ENCODE measurements around the gene TGM4. TPM values are rescaled to one million over a fixed set of nuclear protein-coding genes. Genes with fewer than 3 reads are reported as not detected.

TGM4 gene
- total and polyA plus RNA-seq, 2 experiments from 2014 or later, result not detected

DNA sequence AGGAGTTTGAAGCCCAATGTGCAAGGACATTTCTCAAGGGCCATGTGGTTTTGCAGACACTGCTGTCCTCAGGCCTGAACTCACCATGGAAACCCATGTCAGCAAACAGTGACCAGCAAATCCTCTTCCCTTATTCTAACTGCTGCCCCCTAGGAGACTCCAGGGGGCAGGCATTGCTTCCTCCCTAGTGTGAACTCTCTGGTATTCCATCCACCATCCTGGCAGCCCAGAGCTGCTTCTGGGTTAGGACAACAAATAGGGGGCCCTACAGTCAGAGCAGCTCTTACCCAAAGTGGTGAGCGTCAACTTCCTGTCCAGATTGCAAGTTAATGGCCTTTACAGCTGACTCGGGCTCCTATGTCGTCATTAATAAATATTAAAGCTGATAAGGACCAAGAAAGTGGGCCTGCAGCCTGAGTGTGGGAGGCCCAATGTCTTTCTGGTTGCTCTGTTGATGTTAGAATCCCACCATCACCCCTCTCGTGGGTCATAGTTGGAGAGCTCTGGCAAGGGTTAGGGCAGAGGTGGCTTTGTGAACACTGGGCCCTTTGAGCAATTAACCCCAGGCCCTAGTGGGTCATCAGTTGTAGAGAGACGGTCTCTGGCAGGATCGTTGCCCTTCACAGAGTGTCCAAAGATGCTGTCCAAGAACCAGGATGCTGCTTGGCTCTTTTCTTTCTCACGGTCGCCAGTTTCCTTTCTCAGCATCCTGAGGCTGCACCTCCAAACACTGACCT, 41.5 kb downstream of the TGM4 start:
- H3K79me2 ChIP-seq (replicated peaks; ENCODE audit: insufficient read depth), result no peaks in the 10 kb centered on the region
- Mint-ChIP-seq H3K4me1 (no peaks in the 10 kb centered on the region; the same call in 2 of the 3 replicates), H3K36me3 (ENCODE audit: low read depth) (peaks cover 7% of the 10 kb centered on the region; the same call in 2 of the 3 replicates), H3K4me3 (no peak overlapping the region), H3K9me3 (no peaks in the 10 kb centered on the region; the same call in 1 of the 3 replicates), H3K27ac (no peak overlapping the region), H3K27me3 (ENCODE audit: insufficient read depth, low read depth, poor library complexity) (no peaks in the 10 kb centered on the region)
- no peaks in the 10 kb centered on the region for H3F3A ChIP-seq (replicated peaks; ENCODE audit: low read depth)
- H3K4me2 ChIP-seq, result no peak overlapping the region
- ATAC-seq (peak; percentile 46), DNase-seq (ENCODE audit: low spot score) (peak; percentile 65)
- no peaks in the 10 kb centered on the region for H3K27me3 ChIP-seq (ENCODE audit: insufficient read depth)
- no peak overlapping the region for H2AFZ ChIP-seq
- H3K4me1 ChIP-seq (ENCODE audit: insufficient read depth), result no peaks in the 10 kb centered on the region
- H3K27ac ChIP-seq (ENCODE audit: low read depth), result no peak overlapping the region
- H3K36me3 ChIP-seq (ENCODE audit: insufficient read depth), result no peaks in the 10 kb centered on the region
- TF ChIP-seq, protein P1, sequence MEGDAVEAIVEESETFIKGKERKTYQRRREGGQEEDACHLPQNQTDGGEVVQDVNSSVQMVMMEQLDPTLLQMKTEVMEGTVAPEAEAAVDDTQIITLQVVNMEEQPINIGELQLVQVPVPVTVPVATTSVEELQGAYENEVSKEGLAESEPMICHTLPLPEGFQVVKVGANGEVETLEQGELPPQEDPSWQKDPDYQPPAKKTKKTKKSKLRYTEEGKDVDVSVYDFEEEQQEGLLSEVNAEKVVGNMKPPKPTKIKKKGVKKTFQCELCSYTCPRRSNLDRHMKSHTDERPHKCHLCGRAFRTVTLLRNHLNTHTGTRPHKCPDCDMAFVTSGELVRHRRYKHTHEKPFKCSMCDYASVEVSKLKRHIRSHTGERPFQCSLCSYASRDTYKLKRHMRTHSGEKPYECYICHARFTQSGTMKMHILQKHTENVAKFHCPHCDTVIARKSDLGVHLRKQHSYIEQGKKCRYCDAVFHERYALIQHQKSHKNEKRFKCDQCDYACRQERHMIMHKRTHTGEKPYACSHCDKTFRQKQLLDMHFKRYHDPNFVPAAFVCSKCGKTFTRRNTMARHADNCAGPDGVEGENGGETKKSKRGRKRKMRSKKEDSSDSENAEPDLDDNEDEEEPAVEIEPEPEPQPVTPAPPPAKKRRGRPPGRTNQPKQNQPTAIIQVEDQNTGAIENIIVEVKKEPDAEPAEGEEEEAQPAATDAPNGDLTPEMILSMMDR (conservative IDR thresholded peaks at IDR 0.05; ENCODE audit: low read depth in 2 of 2), result peak; percentile 33 to 37; a peak in 2 of 4 replicates
- no peak for TF ChIP-seq ZNF462 (CRISPR knock-in tag; IDR thresholded peaks at IDR 0.05)
- H4K20me1 ChIP-seq (replicated peaks; ENCODE audit: insufficient read depth), result no peaks in the 10 kb centered on the region
- H3K4me3 ChIP-seq, result no peak overlapping the region
- no peaks in the 10 kb centered on the region for H3K9me2 ChIP-seq (ENCODE audit: insufficient read depth)
